H1 (cell line): ENCODE data around the gene FRMD4B. TPM values are rescaled to one million over a fixed set of nuclear protein-coding genes. Genes with fewer than 3 reads are reported as not detected.

Experiments
- CTCF ChIA-PET: fragments of 300-600 bp; sonication (Branson Sonifier 250); formaldehyde crosslinking; loops from one replicate; lab custom pipeline; 2021; ENCODE audit not compliant: partially characterized antibody; lab: Charles Lee
- POLR2A ChIA-PET: fragments of 300-600 bp; sonication (Branson Sonifier 250); formaldehyde crosslinking; loops from one replicate; lab custom pipeline; 2021; ENCODE audit warnings: inconsistent platforms; ENCODE audit not compliant: partially characterized antibody; lab: Charles Lee
- DNase-seq, 2 experiments: peaks; one replicate each; pipeline versions ENCODE4 v3.0.0 to v3.0.0-alpha.2; 2010 to 2022; ENCODE audit warnings: low spot score in 2 of 2, low read depth in 1 of 2, mixed read lengths in 1 of 2
- FAIRE-seq: peaks from 2 replicates; lab custom pipeline; 2011; peaks lifted over from hg19 to GRCh38; lab: Jason Lieb, UNC
- H2AFZ ChIP-seq: 2 replicates; pipeline ENCODE4 v1.8.1; 2012; ENCODE audit warnings: low read length, inconsistent platforms
- H2AK5ac ChIP-seq: 2 replicates; pipeline ENCODE4 v1.6.1; 2013; ENCODE audit warnings: low read depth, low read length
- H2BK120ac ChIP-seq: replicated peaks from 2 replicates; pipeline ENCODE3; 2013; ENCODE audit warnings: low read depth, low read length, inconsistent platforms
- H2BK12ac ChIP-seq: 2 replicates; pipeline ENCODE4 v1.6.1; 2013; ENCODE audit warnings: low read depth, low read length
- H2BK15ac ChIP-seq: 2 replicates; pipeline ENCODE4 v1.6.1; 2013; ENCODE audit warnings: low read length
- H2BK20ac ChIP-seq: 2 replicates; pipeline ENCODE4 v1.6.1; 2013; ENCODE audit warnings: low read length
- H2BK5ac ChIP-seq: 2 replicates; pipeline ENCODE4 v1.6.1; 2013; ENCODE audit warnings: low read depth, low read length
- H3K14ac ChIP-seq: 2 replicates; pipeline ENCODE4 v1.6.1; 2013; ENCODE audit warnings: inconsistent platforms; ENCODE audit not compliant: insufficient read length
- H3K18ac ChIP-seq: 2 replicates; pipeline ENCODE4 v1.6.1; 2013; ENCODE audit warnings: low read length; ENCODE audit errors: extremely low read depth
- H3K23ac ChIP-seq: 2 replicates; pipeline ENCODE4 v1.6.1; 2013; ENCODE audit warnings: inconsistent platforms; ENCODE audit not compliant: insufficient read length
- H3K23me2 ChIP-seq: 2 replicates; pipeline ENCODE4 v1.6.1; 2013; ENCODE audit warnings: low read depth, low read length
- H3K27ac ChIP-seq: 2 replicates; pipeline ENCODE4 v1.6.1; 2011; ENCODE audit warnings: low read depth, low read length, inconsistent platforms
- H3K27me3 ChIP-seq, 4 experiments: replicated peaks in 1 of 4; 1 replicate in 1 of 4; 2 replicates in 3 of 4; pipeline versions ENCODE4 v1.6.1 to v1.8.1; 2011 to 2013; ENCODE audit warnings: low read length in 3 of 4, mild to moderate bottlenecking in 3 of 4, inconsistent platforms in 2 of 4, mixed read lengths in 2 of 4, moderate library complexity in 1 of 4; ENCODE audit not compliant: control insufficient read depth in 3 of 4, insufficient read depth in 3 of 4; ENCODE audit errors: extremely low read depth in 1 of 4
- H3K36me3 ChIP-seq, 4 experiments: 2 replicates each; pipeline versions ENCODE4 v1.6.1 to v1.8.1; 2011 to 2013; ENCODE audit warnings: mild to moderate bottlenecking in 4 of 4, low read length in 3 of 4, moderate library complexity in 2 of 4, control low read depth in 1 of 4, inconsistent platforms in 1 of 4; ENCODE audit not compliant: insufficient read depth in 4 of 4, control insufficient read depth in 2 of 4
- H3K4ac ChIP-seq: replicated peaks from 2 replicates; pipeline ENCODE3; 2013; ENCODE audit warnings: low read length, low read depth, mixed read lengths, inconsistent platforms; ENCODE audit not compliant: insufficient read length
- H3K4me1 ChIP-seq, 4 experiments: replicated peaks in 1 of 4; 1 replicate in 1 of 4; 2 replicates in 3 of 4; pipeline versions ENCODE4 v1.6.1 to v1.8.1; 2011 to 2013; ENCODE audit warnings: low read length in 3 of 4, inconsistent platforms in 2 of 4, mixed read lengths in 1 of 4; ENCODE audit not compliant: insufficient read depth in 4 of 4, control insufficient read depth in 3 of 4
- H3K4me2 ChIP-seq, 2 experiments: 2 replicates each; pipeline versions ENCODE4 v1.6.1 to v1.8.1; 2011 to 2013; ENCODE audit warnings: low read depth in 2 of 2, low read length in 2 of 2, control low read depth in 1 of 2, inconsistent platforms in 1 of 2, mild to moderate bottlenecking in 1 of 2; ENCODE audit not compliant: insufficient read depth in 1 of 2
- H3K4me3 ChIP-seq, 4 experiments: fragments of 200-600, 300-600 bp in 1 of 4; sonication (generic), shearing (Covaris generic), sonication (Bioruptor Twin) in 1 of 4; 2 replicates each; pipeline versions ENCODE4 v1.5.1 to v1.8.1; 2011 to 2016; ENCODE audit warnings: low read length in 4 of 4, low read depth in 3 of 4, control low read depth in 2 of 4, inconsistent platforms in 2 of 4, mild to moderate bottlenecking in 2 of 4, mixed read lengths in 1 of 4, moderate library complexity in 1 of 4; ENCODE audit not compliant: insufficient read depth in 2 of 4; ENCODE audit errors: extremely low read depth in 1 of 4
- H3K56ac ChIP-seq: replicated peaks from 2 replicates; pipeline ENCODE3; 2013; ENCODE audit warnings: low read depth, mild to moderate bottlenecking, mixed read lengths, low read length, inconsistent platforms; ENCODE audit not compliant: insufficient read length
- H3K79me1 ChIP-seq: 2 replicates; pipeline ENCODE4 v1.6.1; 2013; ENCODE audit warnings: low read depth, low read length, control low read depth
- H3K79me2 ChIP-seq, 2 experiments: 2 replicates each; pipeline versions ENCODE4 v1.6.1 to v1.8.1; 2012 to 2013; ENCODE audit warnings: low read length in 2 of 2, mild to moderate bottlenecking in 2 of 2, inconsistent platforms in 1 of 2; ENCODE audit not compliant: insufficient read depth in 2 of 2, control insufficient read depth in 1 of 2
- H3K9ac ChIP-seq, 4 experiments: replicated peaks in 1 of 4; 1 replicate in 1 of 4; 2 replicates in 3 of 4; pipeline versions ENCODE4 v1.6.1 to v1.8.1; 2011 to 2013; ENCODE audit warnings: low read depth in 3 of 4, low read length in 3 of 4, control low read depth in 2 of 4, mild to moderate bottlenecking in 2 of 4, moderate library complexity in 2 of 4, inconsistent platforms in 1 of 4; ENCODE audit errors: extremely low read depth in 1 of 4
- H3K9me3 ChIP-seq, 2 experiments: 2 replicates each; pipeline versions ENCODE4 v1.6.1 to v1.8.1; 2012 to 2013; ENCODE audit warnings: mild to moderate bottlenecking in 2 of 2, moderate library complexity in 2 of 2, control low read depth in 1 of 2, inconsistent platforms in 1 of 2, low read depth in 1 of 2, low read length in 1 of 2, mixed read lengths in 1 of 2; ENCODE audit not compliant: insufficient read depth in 2 of 2
- H4K20me1 ChIP-seq, 2 experiments: replicated peaks in 1 of 2; 2 replicates each; pipeline versions ENCODE3 to v1.8.1; 2011 to 2013; ENCODE audit warnings: inconsistent platforms in 2 of 2, low read length in 2 of 2, mild to moderate bottlenecking in 1 of 2; ENCODE audit not compliant: insufficient read depth in 2 of 2, control insufficient read depth in 1 of 2
- H4K5ac ChIP-seq: 2 replicates; pipeline ENCODE4 v1.6.1; 2013; ENCODE audit warnings: low read length, low read depth, mixed read lengths, inconsistent platforms; ENCODE audit not compliant: insufficient read length
- H4K8ac ChIP-seq: 2 replicates; pipeline ENCODE4 v1.8.0; 2013; ENCODE audit warnings: mild to moderate bottlenecking, moderate library complexity, low read length, inconsistent platforms; ENCODE audit not compliant: insufficient read depth; ENCODE audit errors: extremely low read depth
- H4K91ac ChIP-seq: replicated peaks from 2 replicates; pipeline ENCODE3; 2013; ENCODE audit warnings: low read length, mixed read lengths, inconsistent platforms; ENCODE audit not compliant: insufficient read length
- BCL11A ChIP-seq, 2 experiments: IDR thresholded peaks; one replicate each; pipeline ENCODE4 v1.6.1; 2011; ENCODE audit warnings: low read depth in 2 of 2, low read length in 2 of 2, mild to moderate bottlenecking in 2 of 2
- BRCA1 ChIP-seq: IDR thresholded peaks from 2 replicates; pipeline ENCODE4 v1.6.1; 2012; ENCODE audit warnings: low read depth, low read length, improper control_type of control experiment
- CHD2 ChIP-seq: IDR thresholded peaks from 2 replicates; pipeline ENCODE4 v1.6.1; 2012; ENCODE audit warnings: low read length, improper control_type of control experiment
- FOSL1 ChIP-seq: IDR thresholded peaks from 2 replicates; pipeline ENCODE4 v1.6.1; 2011; ENCODE audit warnings: mild to moderate bottlenecking, low read depth, low read length, moderate library complexity; ENCODE audit not compliant: insufficient read depth
- POU5F1 ChIP-seq: IDR thresholded peaks from 2 replicates; pipeline ENCODE4 v1.6.1; 2011; ENCODE audit warnings: low read depth, mild to moderate bottlenecking, low read length, moderate library complexity
- SAP30 ChIP-seq: fragments of 300-600 bp; sonication (generic); IDR thresholded peaks from 2 replicates; pipeline ENCODE4 v1.7.1; 2012; ENCODE audit warnings: low read length, moderate library complexity, mild to moderate bottlenecking, inconsistent platforms; ENCODE audit not compliant: insufficient read depth, insufficient replicate concordance
- TAF1 ChIP-seq: IDR thresholded peaks from 2 replicates; pipeline ENCODE4 v1.6.1; 2011; ENCODE audit warnings: mild to moderate bottlenecking, low read depth, low read length
- WGBS, 2 experiments: shearing (Covaris generic) in 1 of 2; methylation state at CpG; one replicate each; pipeline versions ENCODE4 v1.1.6 to v1.1.7; 2013 to 2015; ENCODE audit warnings: low lambda C conversion rate in 2 of 2, mixed read lengths in 2 of 2, inconsistent platforms in 1 of 2, low coverage in 1 of 2, missing lambda C conversion rate in 1 of 2; ENCODE audit not compliant: insufficient replicate concordance in 2 of 2, insufficient coverage in 1 of 2, insufficient read length in 1 of 2; ENCODE audit errors: extremely low coverage in 1 of 2, missing lambda C conversion rate in 1 of 2; 5-methylcytosine and 5-hydroxymethylcytosine counted together
- polyA plus RNA-seq, 7 experiments: library from polyadenylated mRNA; depleted of rRNA in 3 of 7; stranded (reverse) in 5 of 7; unstranded in 2 of 7; fragments of >200 nt in 5 of 7; fragments of 200-250 nt in 2 of 7; gene quantifications; 1 replicate in 5 of 7; 2 replicates in 1 of 7; 4 replicates in 1 of 7; pipeline versions ENCODE4 v1.2.1 to v1.2.3, GENCODE V29; 2011 to 2013; ENCODE audit warnings: missing spikeins in 2 of 7, mixed read lengths in 2 of 7
- total RNA-seq: library from RNA; stranded (reverse); fragmentation: NEBNext Ultra II Directional; extraction: Animal tissue kit (Norgen Biotek cat#: 25700); gene quantifications from 2 replicates; pipeline ENCODE4 v1.2.1, GENCODE V29; 2021
- TF ChIP-seq, protein P1 (sequence below): IDR thresholded peaks from 2 replicates; pipeline ENCODE4 v1.6.1; 2011; ENCODE audit warnings: low read depth, mild to moderate bottlenecking, low read length; ENCODE audit not compliant: insufficient read depth

The FRMD4B gene
- total and polyA plus RNA-seq, 2 of the 8 experiments (the other 6 are each of a cell fraction or from before 2014, with no cell fraction given) = 2.7 to 7.2 TPM

- ChIA-PET CTCF (interaction anchor here (7.4 kb wide), 1 partner anchor 10 kb away, joined by 56 read pairs; no protein-coding TSS in a partner anchor), POLR2A (no interaction called here)
- Histone ChIP-seq H3K9ac (no peak overlapping the region), H3K23ac (no peak overlapping the region), H4K91ac (no peak overlapping the region), H3K4me1 (no peaks in the 10 kb centered on the region), H2BK20ac (no peak overlapping the region), H3K36me3 (no peaks in the 10 kb centered on the region), H3K79me2 (no peaks in the 10 kb centered on the region), H4K8ac (no peak overlapping the region), H3K27me3 (no peaks in the 10 kb centered on the region), H3K4me2 (no peak overlapping the region), H2BK15ac (no peak overlapping the region), H2AFZ (no peak overlapping the region), H2AK5ac (no peak overlapping the region), H3K56ac (no peak overlapping the region), H3K14ac (no peak overlapping the region), H3K4ac (no peak overlapping the region), H4K5ac (no peak overlapping the region), H3K79me1 (no peaks in the 10 kb centered on the region), H2BK5ac (no peak overlapping the region), H4K20me1 (no peaks in the 10 kb centered on the region), H3K27ac (no peak overlapping the region), H3K9me3 (no peaks in the 10 kb centered on the region), H3K18ac (no peak overlapping the region), H3K23me2 (no peaks in the 10 kb centered on the region), H2BK12ac (no peak overlapping the region), H2BK120ac (no peak overlapping the region), H3K4me3 (no peak overlapping the region)
- no peak for DNase-seq
- FAIRE-seq = no peak
- TF ChIP-seq FOSL1 = no peak
- TF ChIP-seq TAF1 = no peak
- no peak for TF ChIP-seq SAP30
- TF ChIP-seq, protein P1, sequence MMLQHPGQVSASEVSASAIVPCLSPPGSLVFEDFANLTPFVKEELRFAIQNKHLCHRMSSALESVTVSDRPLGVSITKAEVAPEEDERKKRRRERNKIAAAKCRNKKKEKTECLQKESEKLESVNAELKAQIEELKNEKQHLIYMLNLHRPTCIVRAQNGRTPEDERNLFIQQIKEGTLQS = no peak
- no peak for TF ChIP-seq CHD2
- TF ChIP-seq BCL11A (IDR thresholded peaks at IDR 0.05; ENCODE audit: low read depth in 2 of 2, low read length in 2 of 2) = no peak
- no peak for TF ChIP-seq POU5F1
- no peak for TF ChIP-seq BRCA1
- 86% methylated on average over 1 of the region's 1 CpG; no CpG with 5 or more reads in 1 of the 2 experiments for WGBS, 2 experiments
Observed at GRCh38 chr3:69172058-69172457, 213.8 kb downstream of the FRMD4B start.
